Measurements from ENCODE around the gene RFTN1.

- TF ChIP-seq POLR2A (IDR thresholded peaks at IDR 0.05) (no peak), CTCF (IDR thresholded peaks at IDR 0.05) (no peak)
These were observed 214.6 kb downstream of the RFTN1 start for GRCh38 chr3:16298891-16299290.

Measured in sigmoid colon (tissue), 3 donors.